Upper lobe of right lung (tissue), 1 donor: ENCODE measurements around the gene ASB1. TPM values are rescaled to one million over a fixed set of nuclear protein-coding genes. Genes with fewer than 3 reads are reported as not detected.

Experiments
- ATAC-seq: fragments of 200-7000 bp; cut with Tn5 transposase; one replicate; pipeline ENCODE4 v1.9.1; 2020; ENCODE audit warnings: mild to moderate bottlenecking, moderate library complexity
- DNase-seq: peaks from one replicate; pipeline ENCODE4 v3.0.0-alpha.2; 2020
- H3K27ac ChIP-seq: fragments of 200-600 bp; one replicate; pipeline ENCODE4 v1.8.0; 2022
- H3K27me3 ChIP-seq: fragments of 200-600 bp; one replicate; pipeline ENCODE4 v1.8.0; 2022; ENCODE audit warnings: mild to moderate bottlenecking
- H3K36me3 ChIP-seq: fragments of 200-600 bp; one replicate; pipeline ENCODE4 v1.8.0; 2022
- H3K4me1 ChIP-seq: fragments of 200-600 bp; one replicate; pipeline ENCODE4 v1.8.0; 2022
- H3K4me3 ChIP-seq: fragments of 200-600 bp; one replicate; pipeline ENCODE4 v1.8.0; 2022; ENCODE audit warnings: mild to moderate bottlenecking
- H3K9me3 ChIP-seq: fragments of 200-600 bp; one replicate; pipeline ENCODE4 v1.8.0; 2022
- CTCF ChIP-seq: fragments of 200-600 bp; IDR thresholded peaks from one replicate; pipeline ENCODE4 v1.8.0; 2022; ENCODE audit warnings: antibody characterized with exemption
- intact Hi-C: fragments of 100-400 bp; cut with DNase I; formaldehyde crosslinking; loops from one replicate; pipeline ENCODE4 v1.11.0; 2022
- total RNA-seq: library from RNA; stranded (reverse); fragmentation: NEBNext Ultra II Directional; extraction: Animal tissue kit (Norgen Biotek cat#: 25700); gene quantifications from one replicate; pipeline ENCODE4 v1.2.1, GENCODE V29; 2021
- donor health status: DM: no; HTN: yes; CAD: no; lungs with severe emphysema.

ASB1 gene
- total RNA-seq, 1 donor from 2014 or later = 26.6 TPM

- intact Hi-C loops = no loop called here
- H3K9me3 ChIP-seq = no peaks in the 10 kb centered on the region
- no peak for DNase-seq
Measured at GRCh38 chr2:238406221-238406997, 20.3 kb upstream of the ASB1 start.

DNA sequence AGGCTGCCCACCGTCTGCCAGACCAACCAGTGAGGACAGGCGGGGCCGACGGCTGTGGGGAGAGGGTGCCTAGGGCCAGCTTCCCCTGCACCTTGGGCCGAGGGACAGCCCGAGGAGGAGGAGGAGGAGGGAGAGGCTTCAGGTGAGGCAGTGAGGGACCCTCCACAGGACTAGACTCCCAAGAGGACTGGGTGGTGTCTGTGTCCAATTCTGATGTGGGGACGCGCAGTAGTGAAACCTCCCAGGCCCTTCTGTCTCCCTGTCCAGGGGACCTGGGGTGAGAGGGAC is 19.8 kb upstream of the ASB1 start:
- DNase-seq = no peak
- intact Hi-C loops = no loop called here
- Histone ChIP-seq H3K36me3 (no peaks in the 10 kb centered on the region), H3K4me3 (no peak overlapping the region), H3K9me3 (no peaks in the 10 kb centered on the region), H3K4me1 (no peaks in the 10 kb centered on the region), H3K27ac (no peak overlapping the region), H3K27me3 (no peaks in the 10 kb centered on the region)
- no peak for TF ChIP-seq CTCF
- no peak for ATAC-seq

More at GRCh38 chr2:238406221-238406997, 20.3 kb upstream of the ASB1 start:
- TF ChIP-seq CTCF = no peak
- H3K36me3 ChIP-seq = no peaks in the 10 kb centered on the region
- no peaks in the 10 kb centered on the region for H3K4me1 ChIP-seq
- ATAC-seq = no peak
- H3K4me3 ChIP-seq = no peak overlapping the region
- no peaks in the 10 kb centered on the region for H3K27me3 ChIP-seq
- H3K27ac ChIP-seq = no peak overlapping the region

- H3K27ac ChIP-seq = no peak overlapping the region
- no peaks in the 10 kb centered on the region for H3K27me3 ChIP-seq
- H3K4me3 ChIP-seq = no peak overlapping the region
- intact Hi-C loops = no loop called here
- H3K9me3 ChIP-seq = no peaks in the 10 kb centered on the region
- H3K4me1 ChIP-seq = no peaks in the 10 kb centered on the region
- no peaks in the 10 kb centered on the region for H3K36me3 ChIP-seq
- DNase-seq = no peak
- no peak for TF ChIP-seq CTCF
- ATAC-seq = no peak
Measured at GRCh38 chr2:238407566-238407965, 19.2 kb upstream of the ASB1 start.

DNA sequence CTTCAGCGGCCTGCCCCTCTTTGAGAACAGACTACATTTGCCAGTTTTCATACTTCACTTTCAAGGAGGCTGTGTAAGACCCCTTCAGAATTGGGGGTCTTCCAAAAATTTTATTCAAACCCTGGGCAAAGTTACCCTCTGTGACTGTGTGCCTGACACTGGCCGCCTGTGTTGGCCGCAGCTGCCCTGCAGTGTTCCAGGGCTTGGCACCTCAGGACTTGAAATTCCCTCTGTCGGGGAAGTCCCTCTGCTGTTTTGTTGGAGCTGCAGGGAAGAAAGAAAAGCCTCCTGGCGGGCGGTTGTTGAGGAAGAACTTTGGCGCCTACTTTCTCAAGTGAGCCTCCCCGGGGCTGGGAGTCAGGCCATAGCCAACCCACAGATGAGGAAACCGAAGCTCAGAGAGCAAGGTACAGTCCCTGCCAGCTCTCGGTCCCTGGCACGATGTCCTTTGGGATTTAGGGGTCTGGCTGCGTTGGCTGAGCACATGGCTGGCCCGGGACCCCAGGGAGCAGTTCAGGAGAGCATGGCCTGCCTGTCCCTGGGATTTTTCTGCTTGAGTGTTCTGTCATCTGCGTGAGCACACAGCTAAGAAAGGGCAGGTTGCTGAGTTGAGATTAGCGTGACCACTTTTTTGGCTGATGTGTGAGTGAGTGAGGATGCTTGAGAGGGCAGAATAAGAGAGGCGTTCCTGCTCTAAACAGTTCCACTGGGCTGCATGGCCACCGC is 17.9 kb upstream of the ASB1 start:
- no peaks in the 10 kb centered on the region for H3K27me3 ChIP-seq
- ATAC-seq (no peak), DNase-seq (no peak)
- H3K4me3 ChIP-seq = no peak overlapping the region
- H3K4me1 ChIP-seq = no peaks in the 10 kb centered on the region
- no peak for TF ChIP-seq CTCF
- no peak overlapping the region for H3K27ac ChIP-seq
- no peaks in the 10 kb centered on the region for H3K36me3 ChIP-seq
- intact Hi-C loops = no loop called here
- no peaks in the 10 kb centered on the region for H3K9me3 ChIP-seq

GRCh38 chr2:238409341-238410199 is 17.2 kb upstream of the ASB1 start:
- Histone ChIP-seq H3K4me3 (no peak overlapping the region), H3K27me3 (no peaks in the 10 kb centered on the region), H3K9me3 (no peaks in the 10 kb centered on the region), H3K4me1 (no peaks in the 10 kb centered on the region), H3K36me3 (no peaks in the 10 kb centered on the region), H3K27ac (no peak overlapping the region)
- intact Hi-C loops = no loop called here
- no peak for DNase-seq
- no peak for ATAC-seq
- TF ChIP-seq CTCF = no peak
